H1 (cell line): ENCODE data around the gene PLCB4. TPM values are rescaled to one million over a fixed set of nuclear protein-coding genes. Genes with fewer than 3 reads are reported as not detected.

Experiments used
- CTCF ChIA-PET: fragments of 300-600 bp; sonication (Branson Sonifier 250); formaldehyde crosslinking; loops from one replicate; lab custom pipeline; 2021; ENCODE audit not compliant: partially characterized antibody; lab: Charles Lee
- POLR2A ChIA-PET: fragments of 300-600 bp; sonication (Branson Sonifier 250); formaldehyde crosslinking; loops from one replicate; lab custom pipeline; 2021; ENCODE audit warnings: inconsistent platforms; ENCODE audit not compliant: partially characterized antibody; lab: Charles Lee
- DNase-seq, 2 experiments: peaks; one replicate each; pipeline versions ENCODE4 v3.0.0 to v3.0.0-alpha.2; 2010 to 2022; ENCODE audit warnings: low spot score in 2 of 2, low read depth in 1 of 2, mixed read lengths in 1 of 2
- FAIRE-seq: peaks from 2 replicates; lab custom pipeline; 2011; peaks lifted over from hg19 to GRCh38; lab: Jason Lieb, UNC
- H2AFZ ChIP-seq: 2 replicates; pipeline ENCODE4 v1.8.1; 2012; ENCODE audit warnings: low read length, inconsistent platforms
- H2AK5ac ChIP-seq: 2 replicates; pipeline ENCODE4 v1.6.1; 2013; ENCODE audit warnings: low read depth, low read length
- H2BK120ac ChIP-seq: replicated peaks from 2 replicates; pipeline ENCODE3; 2013; ENCODE audit warnings: low read depth, low read length, inconsistent platforms
- H2BK12ac ChIP-seq: 2 replicates; pipeline ENCODE4 v1.6.1; 2013; ENCODE audit warnings: low read depth, low read length
- H2BK15ac ChIP-seq: 2 replicates; pipeline ENCODE4 v1.6.1; 2013; ENCODE audit warnings: low read length
- H2BK20ac ChIP-seq: 2 replicates; pipeline ENCODE4 v1.6.1; 2013; ENCODE audit warnings: low read length
- H2BK5ac ChIP-seq: 2 replicates; pipeline ENCODE4 v1.6.1; 2013; ENCODE audit warnings: low read depth, low read length
- H3K14ac ChIP-seq: 2 replicates; pipeline ENCODE4 v1.6.1; 2013; ENCODE audit warnings: inconsistent platforms; ENCODE audit not compliant: insufficient read length
- H3K18ac ChIP-seq: 2 replicates; pipeline ENCODE4 v1.6.1; 2013; ENCODE audit warnings: low read length; ENCODE audit errors: extremely low read depth
- H3K23ac ChIP-seq: 2 replicates; pipeline ENCODE4 v1.6.1; 2013; ENCODE audit warnings: inconsistent platforms; ENCODE audit not compliant: insufficient read length
- H3K23me2 ChIP-seq: 2 replicates; pipeline ENCODE4 v1.6.1; 2013; ENCODE audit warnings: low read depth, low read length
- H3K27ac ChIP-seq: 2 replicates; pipeline ENCODE4 v1.6.1; 2011; ENCODE audit warnings: low read depth, low read length, inconsistent platforms
- H3K27me3 ChIP-seq, 4 experiments: replicated peaks in 1 of 4; 1 replicate in 1 of 4; 2 replicates in 3 of 4; pipeline versions ENCODE4 v1.6.1 to v1.8.1; 2011 to 2013; ENCODE audit warnings: low read length in 3 of 4, mild to moderate bottlenecking in 3 of 4, inconsistent platforms in 2 of 4, mixed read lengths in 2 of 4, moderate library complexity in 1 of 4; ENCODE audit not compliant: control insufficient read depth in 3 of 4, insufficient read depth in 3 of 4; ENCODE audit errors: extremely low read depth in 1 of 4
- H3K36me3 ChIP-seq, 4 experiments: 2 replicates each; pipeline versions ENCODE4 v1.6.1 to v1.8.1; 2011 to 2013; ENCODE audit warnings: mild to moderate bottlenecking in 4 of 4, low read length in 3 of 4, moderate library complexity in 2 of 4, control low read depth in 1 of 4, inconsistent platforms in 1 of 4; ENCODE audit not compliant: insufficient read depth in 4 of 4, control insufficient read depth in 2 of 4
- H3K4ac ChIP-seq: replicated peaks from 2 replicates; pipeline ENCODE3; 2013; ENCODE audit warnings: low read length, low read depth, mixed read lengths, inconsistent platforms; ENCODE audit not compliant: insufficient read length
- H3K4me1 ChIP-seq, 4 experiments: replicated peaks in 1 of 4; 1 replicate in 1 of 4; 2 replicates in 3 of 4; pipeline versions ENCODE4 v1.6.1 to v1.8.1; 2011 to 2013; ENCODE audit warnings: low read length in 3 of 4, inconsistent platforms in 2 of 4, mixed read lengths in 1 of 4; ENCODE audit not compliant: insufficient read depth in 4 of 4, control insufficient read depth in 3 of 4
- H3K4me2 ChIP-seq, 2 experiments: 2 replicates each; pipeline versions ENCODE4 v1.6.1 to v1.8.1; 2011 to 2013; ENCODE audit warnings: low read depth in 2 of 2, low read length in 2 of 2, control low read depth in 1 of 2, inconsistent platforms in 1 of 2, mild to moderate bottlenecking in 1 of 2; ENCODE audit not compliant: insufficient read depth in 1 of 2
- H3K4me3 ChIP-seq, 4 experiments: fragments of 200-600, 300-600 bp in 1 of 4; sonication (generic), shearing (Covaris generic), sonication (Bioruptor Twin) in 1 of 4; 2 replicates each; pipeline versions ENCODE4 v1.5.1 to v1.8.1; 2011 to 2016; ENCODE audit warnings: low read length in 4 of 4, low read depth in 3 of 4, control low read depth in 2 of 4, inconsistent platforms in 2 of 4, mild to moderate bottlenecking in 2 of 4, mixed read lengths in 1 of 4, moderate library complexity in 1 of 4; ENCODE audit not compliant: insufficient read depth in 2 of 4; ENCODE audit errors: extremely low read depth in 1 of 4
- H3K56ac ChIP-seq: replicated peaks from 2 replicates; pipeline ENCODE3; 2013; ENCODE audit warnings: low read depth, mild to moderate bottlenecking, mixed read lengths, low read length, inconsistent platforms; ENCODE audit not compliant: insufficient read length
- H3K79me1 ChIP-seq: 2 replicates; pipeline ENCODE4 v1.6.1; 2013; ENCODE audit warnings: low read depth, low read length, control low read depth
- H3K79me2 ChIP-seq, 2 experiments: 2 replicates each; pipeline versions ENCODE4 v1.6.1 to v1.8.1; 2012 to 2013; ENCODE audit warnings: low read length in 2 of 2, mild to moderate bottlenecking in 2 of 2, inconsistent platforms in 1 of 2; ENCODE audit not compliant: insufficient read depth in 2 of 2, control insufficient read depth in 1 of 2
- H3K9ac ChIP-seq, 4 experiments: replicated peaks in 1 of 4; 1 replicate in 1 of 4; 2 replicates in 3 of 4; pipeline versions ENCODE4 v1.6.1 to v1.8.1; 2011 to 2013; ENCODE audit warnings: low read depth in 3 of 4, low read length in 3 of 4, control low read depth in 2 of 4, mild to moderate bottlenecking in 2 of 4, moderate library complexity in 2 of 4, inconsistent platforms in 1 of 4; ENCODE audit errors: extremely low read depth in 1 of 4
- H3K9me3 ChIP-seq, 2 experiments: 2 replicates each; pipeline versions ENCODE4 v1.6.1 to v1.8.1; 2012 to 2013; ENCODE audit warnings: mild to moderate bottlenecking in 2 of 2, moderate library complexity in 2 of 2, control low read depth in 1 of 2, inconsistent platforms in 1 of 2, low read depth in 1 of 2, low read length in 1 of 2, mixed read lengths in 1 of 2; ENCODE audit not compliant: insufficient read depth in 2 of 2
- H4K20me1 ChIP-seq, 2 experiments: replicated peaks in 1 of 2; 2 replicates each; pipeline versions ENCODE3 to v1.8.1; 2011 to 2013; ENCODE audit warnings: inconsistent platforms in 2 of 2, low read length in 2 of 2, mild to moderate bottlenecking in 1 of 2; ENCODE audit not compliant: insufficient read depth in 2 of 2, control insufficient read depth in 1 of 2
- H4K5ac ChIP-seq: 2 replicates; pipeline ENCODE4 v1.6.1; 2013; ENCODE audit warnings: low read length, low read depth, mixed read lengths, inconsistent platforms; ENCODE audit not compliant: insufficient read length
- H4K8ac ChIP-seq: 2 replicates; pipeline ENCODE4 v1.8.0; 2013; ENCODE audit warnings: mild to moderate bottlenecking, moderate library complexity, low read length, inconsistent platforms; ENCODE audit not compliant: insufficient read depth; ENCODE audit errors: extremely low read depth
- H4K91ac ChIP-seq: replicated peaks from 2 replicates; pipeline ENCODE3; 2013; ENCODE audit warnings: low read length, mixed read lengths, inconsistent platforms; ENCODE audit not compliant: insufficient read length
- ATF2 ChIP-seq: IDR thresholded peaks from 2 replicates; pipeline ENCODE4 v1.6.1; 2012; ENCODE audit warnings: low read length, inconsistent platforms
- BRCA1 ChIP-seq: IDR thresholded peaks from 2 replicates; pipeline ENCODE4 v1.6.1; 2012; ENCODE audit warnings: low read depth, low read length, improper control_type of control experiment
- CBX8 ChIP-seq: fragments of 300-800, 300-1000 bp; sonication (generic); IDR thresholded peaks from 2 replicates; pipeline ENCODE4 v1.7.1; 2016; ENCODE audit warnings: low read depth, low read length, borderline replicate concordance
- E2F6 ChIP-seq: IDR thresholded peaks from 2 replicates; pipeline ENCODE4 v1.6.1; 2012; ENCODE audit warnings: inconsistent platforms
- GABPA ChIP-seq: IDR thresholded peaks from 2 replicates; pipeline ENCODE4 v1.6.1; 2011; ENCODE audit warnings: mild to moderate bottlenecking, low read length, moderate library complexity, borderline replicate concordance; ENCODE audit not compliant: insufficient read depth
- JUN ChIP-seq: IDR thresholded peaks from 2 replicates; pipeline ENCODE4 v1.6.1; 2011; ENCODE audit warnings: low read depth, mild to moderate bottlenecking, improper control_type of control experiment, low read length
- NRF1 ChIP-seq: IDR thresholded peaks from 2 replicates; pipeline ENCODE4 v1.6.1; 2011; ENCODE audit warnings: mild to moderate bottlenecking, low read depth, low read length, improper control_type of control experiment
- POU5F1 ChIP-seq: IDR thresholded peaks from 2 replicates; pipeline ENCODE4 v1.6.1; 2011; ENCODE audit warnings: low read depth, mild to moderate bottlenecking, low read length, moderate library complexity
- RAD21 ChIP-seq, 2 experiments: IDR thresholded peaks in 1 of 2; conservative IDR thresholded peaks in 1 of 2; 2 replicates each; pipeline ENCODE4 v1.6.1; 2011; ENCODE audit warnings: low read depth in 2 of 2, low read length in 2 of 2, improper control_type of control experiment in 1 of 2, inconsistent platforms in 1 of 2, mild to moderate bottlenecking in 1 of 2, moderate library complexity in 1 of 2
- RFX5 ChIP-seq: IDR thresholded peaks from 2 replicates; pipeline ENCODE4 v1.6.1; 2011; ENCODE audit warnings: low read depth, low read length, improper control_type of control experiment, borderline replicate concordance
- SIX5 ChIP-seq: IDR thresholded peaks from 2 replicates; pipeline ENCODE4 v1.6.1; 2011; ENCODE audit warnings: mild to moderate bottlenecking, low read depth, low read length
- SP4 ChIP-seq: IDR thresholded peaks from 2 replicates; pipeline ENCODE4 v1.6.1; 2012; ENCODE audit warnings: low read length, inconsistent platforms
- TEAD4 ChIP-seq: IDR thresholded peaks from 2 replicates; pipeline ENCODE4 v1.6.1; 2012; ENCODE audit warnings: low read depth, low read length, inconsistent platforms, mixed read lengths
- WGBS, 2 experiments: shearing (Covaris generic) in 1 of 2; methylation state at CpG; one replicate each; pipeline versions ENCODE4 v1.1.6 to v1.1.7; 2013 to 2015; ENCODE audit warnings: low lambda C conversion rate in 2 of 2, mixed read lengths in 2 of 2, inconsistent platforms in 1 of 2, low coverage in 1 of 2, missing lambda C conversion rate in 1 of 2; ENCODE audit not compliant: insufficient replicate concordance in 2 of 2, insufficient coverage in 1 of 2, insufficient read length in 1 of 2; ENCODE audit errors: extremely low coverage in 1 of 2, missing lambda C conversion rate in 1 of 2; 5-methylcytosine and 5-hydroxymethylcytosine counted together
- polyA plus RNA-seq, 7 experiments: library from polyadenylated mRNA; depleted of rRNA in 3 of 7; stranded (reverse) in 5 of 7; unstranded in 2 of 7; fragments of >200 nt in 5 of 7; fragments of 200-250 nt in 2 of 7; gene quantifications; 1 replicate in 5 of 7; 2 replicates in 1 of 7; 4 replicates in 1 of 7; pipeline versions ENCODE4 v1.2.1 to v1.2.3, GENCODE V29; 2011 to 2013; ENCODE audit warnings: missing spikeins in 2 of 7, mixed read lengths in 2 of 7
- total RNA-seq: library from RNA; stranded (reverse); fragmentation: NEBNext Ultra II Directional; extraction: Animal tissue kit (Norgen Biotek cat#: 25700); gene quantifications from 2 replicates; pipeline ENCODE4 v1.2.1, GENCODE V29; 2021

The PLCB4 gene
- total and polyA plus RNA-seq, 2 of the 8 experiments (the other 6 are each of a cell fraction or from before 2014, with no cell fraction given) = 3.2 to 14.1 TPM

- Histone ChIP-seq H3K36me3 (no peaks in the 10 kb centered on the region), H3K56ac (no peak overlapping the region), H3K9me3 (no peaks in the 10 kb centered on the region), H3K4ac (no peak overlapping the region), H3K23me2 (no peaks in the 10 kb centered on the region), H4K5ac (no peak overlapping the region), H4K91ac (no peak overlapping the region), H2BK15ac (no peak overlapping the region), H3K79me2 (no peaks in the 10 kb centered on the region), H3K4me1 (no peaks in the 10 kb centered on the region), H3K4me3 (no peak overlapping the region), H2AFZ (no peak overlapping the region), H2BK120ac (no peak overlapping the region), H3K18ac (no peak overlapping the region), H3K14ac (no peak overlapping the region), H2BK12ac (no peak overlapping the region), H2BK20ac (no peak overlapping the region), H3K4me2 (no peak overlapping the region), H4K20me1 (no peaks in the 10 kb centered on the region), H2AK5ac (no peak overlapping the region), H3K23ac (no peak overlapping the region), H3K79me1 (no peaks in the 10 kb centered on the region), H3K27me3 (no peaks in the 10 kb centered on the region), H3K9ac (no peak overlapping the region), H4K8ac (no peak overlapping the region), H3K27ac (no peak overlapping the region), H2BK5ac (no peak overlapping the region)
- 90% methylated on average over 4 of the region's 4 CpGs; no CpG with 5 or more reads in 1 of the 2 experiments for WGBS, 2 experiments
- ChIA-PET CTCF (no interaction called here), POLR2A (no interaction called here)
- DNase-seq = no peak
- FAIRE-seq = no peak
- TF ChIP-seq SIX5 (no peak), BRCA1 (no peak), POU5F1 (no peak), NRF1 (no peak), RAD21 (IDR thresholded peaks at IDR 0.05 in 1 of 2, conservative IDR thresholded peaks at IDR 0.05 in 1 of 2; ENCODE audit: low read depth in 2 of 2, low read length in 2 of 2) (no peak), ATF2 (no peak), SP4 (no peak), RFX5 (no peak), E2F6 (no peak), CBX8 (no peak), TEAD4 (no peak), JUN (no peak), GABPA (no peak)
Observed at GRCh38 chr20:9480066-9480465, 411.2 kb downstream of the PLCB4 start.
